GM21367 (cell line): ENCODE data around the gene SLC5A10.
A peak's percentile ranks its signal among the peaks of the same experiment; 100 is the strongest.
"Not testable (repeated sequence)": the region's sequence is repeated elsewhere in the genome, so short reads cannot be mapped to it uniquely, and the experiment has no call there.

Experiments
- ATAC-seq: cut with Tn5 transposase; IDR thresholded peaks from one replicate; pipeline ENCODE4 v1.9.1; 2021; ENCODE audit not compliant: unreplicated experiment

The SLC5A10 gene

GRCh38 chr17:19036186-19036585, 84.2 kb downstream of the SLC5A10 start:
- ATAC-seq, result not testable (repeated sequence)

- ATAC-seq, result not testable (repeated sequence)
Measured at GRCh38 chr17:19037547-19037946, 85.6 kb downstream of the SLC5A10 start.

- not testable (repeated sequence) for ATAC-seq
Measured at GRCh38 chr17:19038007-19038406, 86.0 kb downstream of the SLC5A10 start.

- peak; percentile 24 for ATAC-seq
Measured at GRCh38 chr17:19038730-19039129, 86.8 kb downstream of the SLC5A10 start.

GRCh38 chr17:19040350-19040749, 88.4 kb downstream of the SLC5A10 start:
- not testable (repeated sequence) for ATAC-seq

GRCh38 chr17:19041871-19042270, 89.9 kb downstream of the SLC5A10 start:
- ATAC-seq, result not testable (repeated sequence)

- not testable (repeated sequence) for ATAC-seq
Measured at GRCh38 chr17:19042369-19042768, 90.4 kb downstream of the SLC5A10 start.

GRCh38 chr17:19043032-19043431, 91.1 kb downstream of the SLC5A10 start:
- not testable (repeated sequence) for ATAC-seq

GRCh38 chr17:19044643-19045042, 92.7 kb downstream of the SLC5A10 start:
- not testable (repeated sequence) for ATAC-seq

- not testable (repeated sequence) for ATAC-seq
Measured at GRCh38 chr17:19046782-19047375, 94.9 kb downstream of the SLC5A10 start, which contains the start of gene GRAP. GRAP (minus strand) TSS chr17:19046957; CDS start chr17:19046926, 31 bp downstream.

GRCh38 chr17:19047510-19047909, 95.5 kb downstream of the SLC5A10 start:
- ATAC-seq, result not testable (repeated sequence)

GRCh38 chr17:19048826-19049225, 96.9 kb downstream of the SLC5A10 start:
- not testable (repeated sequence) for ATAC-seq

- not testable (repeated sequence) for ATAC-seq
Measured at GRCh38 chr17:19055447-19055846, 103.5 kb downstream of the SLC5A10 start.

GRCh38 chr17:19062009-19062717, 110.2 kb downstream of the SLC5A10 start:
- ATAC-seq, result not testable (repeated sequence)

GRCh38 chr17:19062718-19063325, 110.9 kb downstream of the SLC5A10 start:
- ATAC-seq, result peak; percentile 59

GRCh38 chr17:19063326-19063956, 111.5 kb downstream of the SLC5A10 start:
- ATAC-seq, result not testable (repeated sequence)

- not testable (repeated sequence) for ATAC-seq
Measured at GRCh38 chr17:19064378-19064777, 112.4 kb downstream of the SLC5A10 start.

GRCh38 chr17:19070318-19071168, 118.6 kb downstream of the SLC5A10 start:
- peak; percentile 86 for ATAC-seq
